GM18951 (cell line): Measurements from ENCODE around the gene CREB1.

Experiments
- POLR2A ChIP-seq: IDR thresholded peaks from 4 replicates; pipeline ENCODE4 v1.6.1; 2011; ENCODE audit warnings: mild to moderate bottlenecking; ENCODE audit not compliant: insufficient read length, insufficient read depth; ENCODE audit errors: extremely low read depth
- in situ Hi-C: fragments of 300-500 bp; cut with MboI; formaldehyde crosslinking; loops from one replicate; pipeline ENCODE4 v1.12.0; 2022; ENCODE audit warnings: low sequenced_read_pairs, mixed read lengths, inconsistent platforms; ENCODE audit not compliant: unreplicated experiment

Gene CREB1

DNA sequence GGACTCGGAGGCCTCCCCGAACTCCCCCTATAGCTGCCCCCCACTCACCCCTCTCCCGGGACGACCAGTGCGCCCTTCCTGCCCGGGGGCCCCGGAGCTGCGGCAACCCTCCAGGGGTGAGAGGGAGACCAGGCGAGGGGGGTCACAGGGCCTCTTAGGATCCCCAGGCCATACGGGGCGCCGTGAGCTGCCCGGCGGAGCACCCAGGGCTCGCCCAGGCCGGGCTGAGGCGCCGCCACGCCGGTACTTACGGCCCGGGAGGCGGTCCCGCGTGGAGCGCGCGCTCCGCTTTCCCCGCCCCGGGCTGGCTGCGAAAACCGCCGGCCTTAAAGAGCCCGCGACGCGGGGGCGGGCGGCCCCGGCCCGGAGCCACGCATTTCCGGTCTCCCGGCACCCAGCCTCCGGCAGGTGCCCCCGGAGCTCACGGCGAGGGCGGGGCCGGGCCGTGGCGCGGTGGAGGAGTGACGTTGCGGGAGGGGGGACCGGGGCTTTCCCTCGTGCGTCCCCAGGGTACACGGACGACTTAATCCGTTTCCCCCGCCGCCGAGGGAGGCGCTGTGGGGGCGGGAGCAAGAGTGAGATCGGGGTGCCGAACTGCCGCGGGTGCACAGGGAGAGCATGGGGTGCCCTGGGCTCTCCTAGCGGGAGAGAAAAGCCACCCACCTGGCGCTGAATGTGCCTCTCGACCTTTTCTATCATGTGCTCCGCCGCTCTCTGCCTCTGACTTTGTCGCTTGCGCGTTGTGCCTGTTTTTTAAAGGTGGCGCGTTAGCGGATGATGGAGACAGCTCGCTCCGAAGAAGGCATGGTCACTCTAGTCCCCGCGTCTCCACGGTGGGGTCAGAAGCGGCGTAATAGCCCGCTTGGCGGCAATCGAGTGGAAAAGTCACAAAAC, 95.5 kb downstream of the CREB1 start, which contains the start of gene METTL21A:
TSS of gene METTL21A (minus strand) at position 381 of the 894 bp plus-strand sequence. CDS start 1,019 bp downstream, outside the sequence.
- in situ Hi-C loops: loop anchor here (25.0 kb wide), 1 partner anchor 412 kb away; the partner anchor contains the start of gene PLEKHM3
- TF ChIP-seq POLR2A: peak; percentile 66

- in situ Hi-C loops: loop anchor here (25.0 kb wide), 1 partner anchor 408 kb away; the partner anchor contains the start of gene PLEKHM3
Observed at GRCh38 chr2:207629553-207629952, 99.8 kb downstream of the CREB1 start.

DNA sequence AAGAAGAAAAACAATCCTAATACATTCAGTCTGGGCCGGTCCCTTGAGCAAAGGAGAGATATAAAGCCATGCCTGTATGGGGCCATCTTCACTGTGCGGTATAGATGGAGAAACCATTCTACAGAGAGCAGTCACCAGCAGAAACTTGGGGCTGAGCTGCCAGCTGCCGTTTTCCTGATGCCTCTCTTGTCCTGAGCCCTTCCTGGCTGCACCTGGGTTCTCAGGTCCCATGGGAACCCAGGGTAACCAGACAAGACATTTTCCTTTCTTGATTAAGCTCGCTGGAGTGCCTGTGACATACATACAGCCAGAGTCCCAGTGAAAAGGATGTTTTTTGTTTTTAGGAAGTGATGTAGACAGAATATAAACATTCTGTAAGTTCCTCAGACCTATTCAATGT, 100.7 kb downstream of the CREB1 start:
- no peak for TF ChIP-seq POLR2A
- in situ Hi-C loops: loop anchor here (25.0 kb wide), 1 partner anchor 407 kb away; the partner anchor contains the start of gene PLEKHM3

More at GRCh38 chr2:207629553-207629952, 99.8 kb downstream of the CREB1 start:
- TF ChIP-seq POLR2A: no peak

- no peak for TF ChIP-seq POLR2A
- in situ Hi-C loops: loop anchor here (25.0 kb wide), 1 partner anchor 404 kb away; the partner anchor contains the start of gene PLEKHM3
Observed at GRCh38 chr2:207632575-207633493, 103.1 kb downstream of the CREB1 start.

GRCh38 chr2:207633686-207634085, 103.9 kb downstream of the CREB1 start:
- no peak for TF ChIP-seq POLR2A
- in situ Hi-C loops: loop anchor here (25.0 kb wide), 1 partner anchor 404 kb away; the partner anchor contains the start of gene PLEKHM3

- no peak for TF ChIP-seq POLR2A
- in situ Hi-C loops: loop anchor here (25.0 kb wide), 1 partner anchor 402 kb away; the partner anchor contains the start of gene PLEKHM3
Observed at GRCh38 chr2:207635468-207636200, 105.9 kb downstream of the CREB1 start.

DNA sequence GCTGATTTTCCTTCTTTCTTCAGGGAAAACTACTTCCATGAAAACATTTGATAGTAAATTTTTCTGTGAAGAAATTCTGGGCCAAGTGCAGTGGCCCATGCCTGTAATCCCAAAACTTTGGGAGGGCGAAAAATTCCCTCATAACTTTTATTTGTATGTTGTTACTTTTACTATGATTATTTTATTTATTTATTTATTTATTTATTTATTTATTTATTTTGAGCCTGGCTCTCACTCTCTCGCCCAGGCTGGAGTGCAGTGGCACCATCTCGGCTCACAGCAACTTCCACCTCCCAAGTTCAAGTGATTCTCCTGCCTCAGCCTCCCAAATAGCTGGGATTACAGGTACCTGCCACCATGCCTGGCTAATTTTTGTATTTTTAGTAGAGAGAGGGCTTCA, 109.5 kb downstream of the CREB1 start:
- in situ Hi-C loops: loop anchor here (25.0 kb wide), 1 partner anchor 398 kb away; the partner anchor contains the start of gene PLEKHM3

DNA sequence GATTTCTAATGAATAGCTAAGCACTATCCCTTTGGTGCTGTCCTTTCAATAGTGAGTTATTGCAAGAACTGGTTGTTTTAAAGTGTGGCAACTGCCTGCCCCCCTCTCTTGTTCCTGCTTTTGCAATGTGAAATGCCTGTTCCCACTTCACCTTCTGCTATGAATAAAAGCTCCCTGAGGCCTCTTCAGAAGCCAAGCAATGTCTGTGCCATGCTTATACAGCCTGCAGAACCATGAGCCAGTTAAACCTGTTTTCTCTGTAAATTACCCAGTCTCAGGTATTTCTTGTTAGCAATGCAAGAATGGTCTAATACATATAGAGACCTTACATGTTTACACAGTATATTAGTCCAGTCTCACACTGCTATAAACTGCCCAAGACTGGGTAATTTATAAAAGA, 110.4 kb downstream of the CREB1 start:
- no peak for TF ChIP-seq POLR2A
- in situ Hi-C loops: loop anchor here (25.0 kb wide), 1 partner anchor 397 kb away; the partner anchor contains the start of gene PLEKHM3

- TF ChIP-seq POLR2A: no peak
- in situ Hi-C loops: loop anchor here (25.0 kb wide), 1 partner anchor 397 kb away; the partner anchor contains the start of gene PLEKHM3
Observed at GRCh38 chr2:207640661-207641060, 110.9 kb downstream of the CREB1 start.

DNA sequence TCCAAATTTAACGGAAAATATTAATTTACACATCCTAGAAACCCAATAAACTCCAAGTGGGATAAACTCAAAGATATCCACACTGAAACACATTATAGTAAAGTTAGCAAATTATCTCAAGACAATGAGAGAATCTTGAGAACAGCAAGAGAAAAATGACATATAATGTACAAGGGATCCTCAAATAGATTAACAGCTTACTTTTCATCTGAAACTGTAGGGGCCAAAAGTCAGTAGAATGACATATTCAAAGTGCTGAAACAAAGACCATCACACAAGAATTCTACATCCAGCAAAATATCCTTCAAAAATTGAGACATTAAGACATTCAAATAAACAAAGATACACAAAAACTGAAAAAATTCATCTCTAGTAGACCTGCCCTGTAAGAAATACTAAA, 114.1 kb downstream of the CREB1 start:
- in situ Hi-C loops: loop anchor here (25.0 kb wide), 1 partner anchor 393 kb away; the partner anchor contains the start of gene PLEKHM3
- no peak for TF ChIP-seq POLR2A

DNA sequence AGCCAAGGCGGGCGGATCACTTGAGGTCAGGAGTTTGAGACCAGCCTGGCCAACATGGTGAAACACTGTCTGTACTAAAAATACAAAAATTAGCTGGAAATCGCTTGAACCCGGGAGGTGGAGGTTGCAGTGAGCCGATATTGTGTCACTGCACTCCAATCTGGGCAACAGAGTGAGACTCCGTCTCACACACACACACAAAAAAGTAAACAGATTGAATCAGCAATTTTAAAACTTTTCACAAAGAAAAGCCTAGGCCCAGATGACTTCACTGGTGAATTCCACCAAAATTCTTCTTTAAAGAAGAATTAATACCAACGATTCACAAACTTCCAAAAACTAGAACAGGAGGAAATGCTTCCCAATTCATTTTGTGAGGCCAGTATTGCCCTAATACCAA, 116.8 kb downstream of the CREB1 start:
- in situ Hi-C loops: loop anchor here (25.0 kb wide), 1 partner anchor 391 kb away; the partner anchor contains the start of gene PLEKHM3
